PFSK-1 (cell line): ENCODE measurements around the gene PPFIBP2.

ENCODE experiments used
- POLR2AphosphoS5 ChIP-seq: IDR thresholded peaks from 2 replicates; pipeline ENCODE4 v1.6.1; 2012; ENCODE audit warnings: low read depth, mild to moderate bottlenecking, control low read depth, low read length, moderate library complexity
- SIN3A ChIP-seq: IDR thresholded peaks from 2 replicates; pipeline ENCODE4 v1.6.1; 2012; ENCODE audit warnings: mild to moderate bottlenecking, low read length, moderate library complexity, borderline replicate concordance; ENCODE audit not compliant: insufficient read depth
- TF ChIP-seq, protein P1 (sequence below), 2 experiments: IDR thresholded peaks; 2 replicates each; pipeline versions ENCODE4 v1.6.1 to v1.8.0; 2011 to 2012; ENCODE audit warnings: low read depth in 2 of 2, low read length in 2 of 2, control low read depth in 1 of 2, inconsistent platforms in 1 of 2, mild to moderate bottlenecking in 1 of 2, moderate library complexity in 1 of 2; ENCODE audit not compliant: insufficient read depth in 1 of 2

- TF ChIP-seq POLR2AphosphoS5 (no peak), SIN3A (no peak)
- TF ChIP-seq, protein P1, sequence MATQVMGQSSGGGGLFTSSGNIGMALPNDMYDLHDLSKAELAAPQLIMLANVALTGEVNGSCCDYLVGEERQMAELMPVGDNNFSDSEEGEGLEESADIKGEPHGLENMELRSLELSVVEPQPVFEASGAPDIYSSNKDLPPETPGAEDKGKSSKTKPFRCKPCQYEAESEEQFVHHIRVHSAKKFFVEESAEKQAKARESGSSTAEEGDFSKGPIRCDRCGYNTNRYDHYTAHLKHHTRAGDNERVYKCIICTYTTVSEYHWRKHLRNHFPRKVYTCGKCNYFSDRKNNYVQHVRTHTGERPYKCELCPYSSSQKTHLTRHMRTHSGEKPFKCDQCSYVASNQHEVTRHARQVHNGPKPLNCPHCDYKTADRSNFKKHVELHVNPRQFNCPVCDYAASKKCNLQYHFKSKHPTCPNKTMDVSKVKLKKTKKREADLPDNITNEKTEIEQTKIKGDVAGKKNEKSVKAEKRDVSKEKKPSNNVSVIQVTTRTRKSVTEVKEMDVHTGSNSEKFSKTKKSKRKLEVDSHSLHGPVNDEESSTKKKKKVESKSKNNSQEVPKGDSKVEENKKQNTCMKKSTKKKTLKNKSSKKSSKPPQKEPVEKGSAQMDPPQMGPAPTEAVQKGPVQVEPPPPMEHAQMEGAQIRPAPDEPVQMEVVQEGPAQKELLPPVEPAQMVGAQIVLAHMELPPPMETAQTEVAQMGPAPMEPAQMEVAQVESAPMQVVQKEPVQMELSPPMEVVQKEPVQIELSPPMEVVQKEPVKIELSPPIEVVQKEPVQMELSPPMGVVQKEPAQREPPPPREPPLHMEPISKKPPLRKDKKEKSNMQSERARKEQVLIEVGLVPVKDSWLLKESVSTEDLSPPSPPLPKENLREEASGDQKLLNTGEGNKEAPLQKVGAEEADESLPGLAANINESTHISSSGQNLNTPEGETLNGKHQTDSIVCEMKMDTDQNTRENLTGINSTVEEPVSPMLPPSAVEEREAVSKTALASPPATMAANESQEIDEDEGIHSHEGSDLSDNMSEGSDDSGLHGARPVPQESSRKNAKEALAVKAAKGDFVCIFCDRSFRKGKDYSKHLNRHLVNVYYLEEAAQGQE (IDR thresholded peaks at IDR 0.05; ENCODE audit: insufficient read depth in 1 of 2, low read depth in 2 of 2, low read length in 2 of 2), result no peak
Measured at GRCh38 chr11:7575841-7576725, 62.3 kb downstream of the PPFIBP2 start.
